HG02763 (cell line): ENCODE data around the gene C1QTNF5.

Source experiments
- ATAC-seq: cut with Tn5 transposase; IDR thresholded peaks from one replicate; pipeline ENCODE4 v1.9.1; 2021; ENCODE audit warnings: mild to moderate bottlenecking, moderate library complexity; ENCODE audit not compliant: unreplicated experiment

Gene C1QTNF5

GRCh38 chr11:119373059-119373920, 32.6 kb upstream of the C1QTNF5 start:
- ATAC-seq, result no peak

DNA sequence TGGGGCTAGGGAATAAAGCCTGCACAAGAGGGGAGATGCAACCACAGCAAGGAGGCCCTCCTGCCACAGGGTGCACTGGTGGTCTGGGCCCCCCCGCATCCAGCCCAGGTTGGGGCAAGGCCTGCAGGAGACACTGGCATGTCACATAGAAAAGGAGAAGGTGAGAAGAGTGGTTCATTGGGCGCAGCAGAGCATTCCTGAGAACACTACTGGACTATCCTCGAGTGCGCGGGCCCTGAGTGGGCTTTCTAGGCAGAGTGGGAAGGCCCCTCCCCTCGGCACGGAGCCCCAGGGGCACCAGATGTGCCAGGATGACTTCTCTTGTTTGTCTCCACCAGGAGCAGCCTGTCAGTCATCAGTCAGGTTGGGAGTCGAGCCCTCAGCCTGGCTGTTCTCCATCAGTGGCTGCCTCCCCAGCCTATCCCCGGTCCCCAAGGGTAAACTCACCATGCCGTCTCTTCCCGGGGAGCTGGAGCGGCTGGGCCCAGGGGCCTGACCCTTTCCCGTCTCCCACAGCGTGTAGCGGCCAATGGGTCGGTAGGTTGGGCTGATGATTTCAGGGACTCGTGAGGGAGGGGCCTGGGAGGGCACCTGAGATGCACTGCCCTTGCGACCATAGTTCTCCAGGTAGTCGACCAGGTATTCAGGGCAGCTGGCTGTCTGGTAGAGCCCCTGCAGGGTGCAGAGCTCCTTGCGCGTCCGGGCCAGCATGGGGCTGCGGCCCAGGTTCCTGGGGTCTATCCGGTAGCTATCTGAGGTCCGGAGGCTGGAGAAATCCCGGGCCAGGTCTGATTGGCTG, 31.8 kb upstream of the C1QTNF5 start:
- no peak for ATAC-seq

- no peak for ATAC-seq
These were observed 31.1 kb upstream of the C1QTNF5 start for GRCh38 chr11:119371778-119372182.

GRCh38 chr11:119371067-119371601, 30.5 kb upstream of the C1QTNF5 start:
- ATAC-seq, result no peak

DNA sequence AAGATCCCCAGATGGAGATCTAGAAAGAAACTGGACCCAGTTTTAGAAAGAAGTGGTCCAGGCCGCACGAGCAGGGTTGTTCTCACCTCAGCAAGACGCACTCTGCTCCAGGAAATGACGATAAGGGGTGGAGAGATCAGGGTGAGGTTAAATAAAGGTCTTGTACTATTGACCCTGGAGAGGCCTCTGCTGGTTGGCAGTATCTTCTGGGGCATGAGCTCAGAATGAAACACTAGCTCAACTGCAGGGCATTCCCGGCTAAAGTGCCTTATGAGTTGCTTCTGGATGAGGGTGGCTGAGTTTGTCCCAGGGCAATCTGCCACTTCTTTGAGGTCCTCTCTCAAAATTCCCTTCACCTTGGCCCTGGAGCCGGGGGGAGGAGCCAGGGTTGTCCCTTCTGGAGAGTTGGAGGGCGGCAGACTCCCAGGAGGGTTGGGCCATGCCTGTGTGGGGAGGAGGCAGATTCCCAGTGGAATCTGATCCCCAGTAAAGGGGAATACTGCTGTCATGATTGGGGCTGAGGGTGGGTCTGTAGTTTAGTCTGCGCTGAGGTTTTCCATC, 29.9 kb upstream of the C1QTNF5 start:
- no peak for ATAC-seq

DNA sequence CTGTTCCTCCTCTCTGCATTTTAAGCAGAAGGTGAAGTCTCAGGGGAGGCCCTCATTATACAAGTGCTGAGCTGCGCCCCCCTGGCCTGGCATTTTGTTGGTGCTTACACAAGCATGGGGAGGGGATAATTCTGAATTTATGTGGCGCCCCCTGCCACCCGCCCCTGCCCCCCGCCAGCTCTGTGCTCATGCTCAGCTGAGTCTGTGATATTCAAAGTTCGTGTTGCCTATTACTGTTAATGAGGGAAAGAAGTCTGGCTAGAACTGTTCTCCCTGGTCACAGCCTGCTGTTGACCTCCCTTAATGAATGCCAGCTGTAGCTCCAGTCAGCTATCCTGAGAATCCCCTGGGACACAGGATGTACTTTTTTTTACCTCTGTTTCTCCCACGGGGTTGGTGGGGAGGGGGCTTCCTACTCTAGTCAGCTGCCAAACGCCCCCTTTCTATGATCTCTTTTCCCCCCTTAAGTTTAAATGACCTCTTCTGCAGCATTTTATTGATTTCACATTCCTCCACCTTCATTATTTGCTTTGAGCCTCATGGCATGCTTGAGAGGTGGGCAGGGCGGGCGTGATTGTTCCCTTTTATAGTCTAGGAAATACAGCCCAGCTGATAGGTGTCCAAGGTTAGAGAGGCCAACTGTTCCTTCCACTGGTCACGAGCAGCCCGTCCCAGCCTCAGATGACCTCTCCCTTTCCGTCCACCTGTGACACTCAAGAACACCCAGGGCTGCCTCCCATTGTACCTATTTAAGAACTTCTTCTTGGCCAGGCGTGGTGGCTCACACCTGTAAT, 28.6 kb upstream of the C1QTNF5 start:
- no peak for ATAC-seq

DNA sequence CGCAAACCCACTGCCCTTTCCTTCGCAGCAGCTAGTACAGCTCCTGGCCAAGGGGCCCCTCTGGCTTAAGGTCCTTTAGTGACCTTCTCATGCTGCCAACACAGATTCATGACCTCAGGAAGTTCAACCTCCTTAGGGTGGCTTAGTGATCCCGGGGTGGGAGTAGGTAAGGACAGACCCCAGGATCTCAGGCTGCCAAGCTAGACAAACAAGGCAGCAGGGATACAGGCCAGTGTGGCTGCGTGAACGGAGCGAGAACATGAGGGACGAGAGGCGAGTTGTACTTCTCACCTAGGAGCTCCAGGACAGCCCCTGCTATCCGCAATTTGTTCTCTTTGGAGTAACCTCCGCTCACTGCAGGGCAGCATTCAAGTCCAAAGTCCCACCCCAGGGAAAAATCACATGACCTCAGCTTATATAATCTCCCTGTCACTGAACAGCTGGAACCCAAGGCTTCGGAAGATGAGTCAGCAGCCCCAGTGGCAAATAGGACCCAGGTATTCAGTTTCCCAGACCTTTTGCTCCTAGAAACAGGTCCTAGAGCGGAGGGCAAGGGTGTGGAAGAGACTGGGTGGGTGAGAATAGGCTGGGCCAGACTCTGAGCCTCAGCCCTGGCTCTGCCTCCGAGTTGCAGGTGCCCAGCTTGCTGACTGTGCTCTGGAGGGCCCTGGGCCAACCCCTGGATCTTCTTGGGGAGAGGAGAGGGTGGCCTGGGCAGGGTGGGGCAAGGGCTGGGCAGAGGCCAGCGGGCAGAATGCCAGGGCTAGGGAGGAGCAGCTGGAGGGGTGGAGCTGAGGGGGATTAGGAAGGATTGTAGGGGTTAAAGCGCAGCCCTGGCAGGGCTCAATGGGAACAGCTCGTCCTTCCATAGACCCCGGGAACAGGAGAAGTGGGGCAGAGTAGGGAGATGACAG, 27.7 kb upstream of the C1QTNF5 start:
- no peak for ATAC-seq

DNA sequence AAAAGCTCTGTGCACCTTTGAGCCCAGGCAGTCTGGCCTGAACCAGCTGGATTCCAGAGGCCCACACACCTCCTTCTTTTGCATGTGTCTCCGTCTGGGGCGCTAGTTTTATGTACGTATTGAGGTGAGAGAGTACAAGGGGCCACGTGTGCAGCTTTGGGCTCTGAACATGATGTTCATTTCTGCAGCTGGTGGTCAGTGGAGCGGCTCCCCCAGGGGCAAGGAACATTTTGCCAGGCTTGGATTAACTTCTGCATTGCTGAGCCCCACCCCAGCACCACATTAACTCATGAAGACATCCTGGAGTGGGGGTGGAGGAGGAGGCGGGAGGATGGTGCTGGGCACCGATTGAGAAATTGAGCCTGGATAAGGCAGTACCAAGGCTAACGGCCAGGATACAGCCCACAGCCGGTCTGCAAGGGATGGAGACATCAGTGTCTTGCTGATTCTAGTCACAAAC, 27.0 kb upstream of the C1QTNF5 start:
- no peak for ATAC-seq

DNA sequence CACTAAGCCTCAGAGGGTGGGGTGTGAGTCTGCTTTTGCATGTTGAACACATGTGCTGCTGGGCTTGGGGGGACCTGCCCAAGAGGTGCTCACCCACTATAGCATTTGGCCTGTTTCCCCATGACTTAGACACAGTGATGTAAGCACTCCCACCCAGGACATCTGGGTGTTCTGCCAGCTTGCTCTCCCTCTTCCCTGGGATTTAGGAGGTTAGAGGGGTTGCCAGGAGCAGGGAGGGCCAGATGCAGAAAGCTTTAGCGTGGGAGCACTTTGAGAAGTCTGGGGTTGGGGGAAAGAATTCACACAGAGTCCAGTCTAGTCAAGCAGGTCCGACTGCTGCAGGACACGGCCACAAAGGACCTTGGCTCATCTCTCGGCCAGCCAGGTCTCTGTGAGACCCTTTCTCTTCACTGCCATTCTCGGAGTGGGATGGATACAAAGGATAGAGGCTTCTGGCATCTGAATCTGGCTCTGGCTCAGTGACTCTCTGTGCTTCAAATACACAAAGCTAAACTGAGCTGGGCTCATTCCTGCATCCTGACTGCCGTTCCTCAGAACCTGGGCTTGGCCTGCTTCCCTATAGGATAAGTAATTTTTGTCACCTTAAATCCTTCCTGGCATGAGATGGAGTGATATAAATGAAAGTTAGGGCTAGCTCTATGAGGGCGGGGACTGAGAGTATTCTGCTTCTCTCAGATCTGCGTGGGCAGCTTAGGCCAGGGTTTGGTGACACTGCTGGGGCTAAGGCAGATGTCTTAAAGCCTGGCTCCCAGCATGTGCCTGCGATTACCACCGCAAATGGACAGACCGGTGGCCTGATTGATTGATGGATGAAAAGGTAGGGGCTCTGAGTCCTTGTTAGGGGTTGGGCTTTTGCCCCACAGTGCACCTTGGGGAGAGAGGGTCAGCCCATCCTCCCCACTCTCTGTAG, 26.3 kb upstream of the C1QTNF5 start:
- ATAC-seq, result no peak

DNA sequence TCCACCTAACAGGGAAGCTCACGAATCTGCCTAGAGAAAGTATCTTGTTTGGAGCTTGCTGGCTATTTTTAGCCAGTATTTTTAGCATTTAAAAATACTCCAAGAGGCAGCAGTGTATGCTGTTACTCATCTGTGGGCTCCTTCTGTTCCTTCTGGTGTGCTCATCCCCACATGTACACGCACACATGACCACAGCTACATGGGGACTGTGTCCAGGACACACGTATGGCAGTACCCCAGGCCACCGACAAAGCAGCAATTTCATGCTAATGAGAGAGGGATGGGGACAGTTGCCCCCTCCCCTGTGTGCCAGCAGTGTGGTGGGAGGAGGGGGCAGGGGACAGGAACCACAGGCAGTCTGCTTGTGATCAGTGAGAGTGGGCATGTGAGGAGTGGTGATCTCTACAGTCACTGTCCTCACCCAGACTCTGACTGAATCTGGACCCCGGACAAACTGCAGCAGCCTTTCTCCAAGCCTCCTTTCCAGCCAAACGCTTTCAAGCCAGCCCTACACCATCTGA, 24.4 kb upstream of the C1QTNF5 start:
- no peak for ATAC-seq

- no peak for ATAC-seq
These were observed 23.3 kb upstream of the C1QTNF5 start for GRCh38 chr11:119363851-119364590.

GRCh38 chr11:119363081-119363850, 22.6 kb upstream of the C1QTNF5 start:
- no peak for ATAC-seq

GRCh38 chr11:119362741-119363080, 22.0 kb upstream of the C1QTNF5 start:
- ATAC-seq, result no peak

DNA sequence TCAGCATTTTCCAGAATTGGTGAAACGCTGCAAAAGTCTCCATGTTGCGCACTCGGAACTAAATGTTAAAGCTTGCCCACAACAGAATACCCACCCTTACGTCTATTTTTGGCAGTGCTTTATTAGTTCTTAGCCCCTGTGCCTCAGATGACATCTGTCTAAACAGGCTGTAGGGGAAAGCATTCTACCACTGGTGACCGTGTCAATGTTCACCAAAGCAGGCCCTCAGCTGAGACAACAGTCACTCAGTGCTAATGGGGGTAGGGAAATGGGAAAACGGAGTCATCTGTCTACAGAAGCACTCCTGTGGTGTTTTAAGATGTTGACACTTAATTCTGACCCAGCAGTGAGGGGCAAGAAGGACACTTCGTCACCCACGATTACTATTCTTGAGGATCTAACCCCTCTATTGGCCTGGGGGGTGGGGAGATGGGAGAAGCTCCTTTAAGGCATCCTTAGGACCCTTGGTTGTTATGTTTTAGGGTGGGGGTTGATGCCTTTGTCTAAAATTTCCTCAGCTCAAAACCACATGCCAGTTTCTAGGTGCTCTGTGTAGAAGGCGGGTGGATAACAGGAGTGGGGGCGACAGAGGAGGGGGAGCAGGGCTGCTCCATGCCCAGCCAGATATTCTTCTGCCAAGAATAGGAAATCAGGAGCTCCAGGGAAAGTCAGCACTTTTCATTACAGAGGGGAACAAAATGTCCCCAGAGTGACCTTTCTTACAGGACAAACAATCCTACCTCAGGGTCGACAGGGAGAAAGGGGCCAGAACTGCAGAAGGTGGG, 21.4 kb upstream of the C1QTNF5 start:
- ATAC-seq, result no peak

- ATAC-seq, result no peak
These were observed 20.5 kb upstream of the C1QTNF5 start for GRCh38 chr11:119361056-119361787.
